Stimulated activated CD4-positive, alpha-beta T cell treated with anti-CD3 and anti-CD28 coated beads, Interleukin-1b, Interleukin-23, amount 100 ng/mL, for 24 hours (primary cell): ENCODE data around the gene PATE2.

Source experiments
- DNase-seq, 4 experiments: peaks; one replicate each; pipeline ENCODE4 v3.0.0-alpha.2; 2020; ENCODE audit warnings: low read depth in 4 of 4, low spot score in 1 of 4

Gene PATE2

DNA sequence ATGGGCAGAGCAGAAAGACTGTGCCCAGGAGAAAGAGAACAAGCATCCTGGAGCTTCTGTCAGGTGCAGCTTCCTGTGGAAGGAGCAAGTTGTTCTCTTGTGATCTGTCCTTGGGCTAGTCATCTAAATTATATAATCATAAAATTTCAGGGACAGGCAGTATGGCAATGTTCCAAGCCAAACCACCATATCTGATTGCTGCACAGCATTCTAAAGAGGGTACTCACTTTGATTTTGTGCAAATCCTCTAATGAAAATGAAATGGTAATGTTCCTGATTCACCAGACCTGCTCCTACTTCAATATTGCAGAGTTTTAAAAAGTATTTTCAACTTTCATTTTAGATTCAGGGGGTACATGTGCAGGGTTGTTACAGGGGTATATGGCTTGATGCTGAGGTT is at the start of gene PATE2:
Gene PATE2, minus strand, starts transcription at position 101 of the 400 bp plus-strand sequence. Its CDS starts 55 bp downstream, at position 46.
- no peak for DNase-seq

- DNase-seq, result no peak
These were observed 29.3 kb upstream of the PATE2 start for GRCh38 chr11:125807909-125808308.

- DNase-seq, result no peak
These were observed 23.8 kb upstream of the PATE2 start for GRCh38 chr11:125802387-125802786.

GRCh38 chr11:125799808-125800207 is 21.2 kb upstream of the PATE2 start:
- DNase-seq, result no peak

- no peak for DNase-seq
These were observed 19.0 kb upstream of the PATE2 start for GRCh38 chr11:125797641-125798040.

GRCh38 chr11:125790825-125791224 is 12.2 kb upstream of the PATE2 start:
- no peak for DNase-seq

- no peak for DNase-seq
These were observed 9.2 kb upstream of the PATE2 start, which contains the start of gene PATE3 for GRCh38 chr11:125787827-125788226. Gene PATE3 (plus strand): TSS chr11:125788127. CDS start chr11:125788152, 25 bp downstream.

DNA sequence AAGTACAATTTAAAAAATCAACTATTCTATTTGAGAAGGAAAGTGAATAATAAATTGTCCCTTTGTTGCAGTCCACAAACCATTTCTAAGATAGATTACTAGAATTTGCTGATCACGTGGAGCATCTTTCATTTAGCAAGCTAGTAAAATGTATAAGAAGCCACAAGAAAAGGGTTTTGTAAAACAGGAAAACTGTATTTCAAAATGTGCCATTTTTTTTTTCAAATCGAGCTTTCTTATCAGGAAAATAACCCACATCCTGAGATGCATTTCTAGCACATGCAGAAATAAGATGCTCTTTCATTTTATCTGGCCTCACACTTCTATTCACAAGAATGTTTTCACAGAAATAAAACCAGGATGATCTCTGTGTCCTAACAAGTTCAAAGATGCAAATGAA is 6.0 kb upstream of the PATE2 start:
- no peak for DNase-seq

- no peak for DNase-seq
These were observed 1.3 kb downstream of the PATE2 start for GRCh38 chr11:125777309-125777708.

- DNase-seq, result no peak
These were observed 5.1 kb downstream of the PATE2 start for GRCh38 chr11:125773516-125773915.

- DNase-seq, result no peak
These were observed 5.7 kb downstream of the PATE2 start for GRCh38 chr11:125772834-125773505.

DNA sequence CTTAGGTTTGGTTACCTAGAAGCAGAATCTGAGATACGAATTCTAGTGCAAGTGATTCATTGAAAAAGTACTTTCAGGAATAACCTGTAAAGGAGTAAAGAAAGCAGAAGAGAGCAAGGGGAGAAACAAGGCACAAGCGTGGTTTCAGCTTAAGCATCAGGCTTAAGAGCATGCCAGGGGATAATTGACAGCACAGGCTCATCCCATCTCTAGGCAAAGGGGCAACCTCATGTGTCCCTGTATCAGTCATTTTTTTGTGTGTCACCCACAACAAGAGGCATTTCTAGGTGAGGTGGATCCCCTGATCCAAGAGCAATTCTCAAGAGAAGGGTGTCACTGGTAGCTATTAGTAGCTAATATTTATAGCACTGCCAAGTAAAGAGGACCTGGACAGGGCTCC is 8.0 kb downstream of the PATE2 start:
- DNase-seq, result no peak

- DNase-seq, result no peak
These were observed 10.1 kb downstream of the PATE2 start for GRCh38 chr11:125768336-125769046.

- no peak for DNase-seq
These were observed 12.4 kb downstream of the PATE2 start for GRCh38 chr11:125766251-125766650.

DNA sequence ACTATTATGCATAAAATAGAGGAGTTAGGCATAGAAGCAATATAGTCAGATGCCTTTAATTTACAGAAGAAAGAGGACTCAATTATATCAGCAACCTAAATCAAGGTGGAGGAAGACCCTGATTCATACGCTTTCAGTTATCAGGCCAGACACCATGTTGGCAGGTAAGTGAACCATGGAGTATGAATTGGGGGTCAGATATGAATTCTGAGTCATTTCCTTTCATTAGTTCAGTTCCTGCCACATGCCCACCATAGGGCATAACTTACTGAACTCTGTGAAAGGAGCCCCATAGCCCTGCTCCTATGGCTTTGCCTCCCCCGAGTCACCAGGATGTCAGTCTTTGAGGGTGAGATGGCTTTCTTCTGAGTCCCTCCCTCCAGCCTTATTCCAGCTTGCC is 15.1 kb downstream of the PATE2 start:
- DNase-seq, result no peak

GRCh38 chr11:125762445-125762844 is 16.2 kb downstream of the PATE2 start:
- no peak for DNase-seq

- no peak for DNase-seq
These were observed 22.6 kb downstream of the PATE2 start for GRCh38 chr11:125756050-125756449.

GRCh38 chr11:125750629-125751028 is 28.0 kb downstream of the PATE2 start:
- DNase-seq, result no peak

DNA sequence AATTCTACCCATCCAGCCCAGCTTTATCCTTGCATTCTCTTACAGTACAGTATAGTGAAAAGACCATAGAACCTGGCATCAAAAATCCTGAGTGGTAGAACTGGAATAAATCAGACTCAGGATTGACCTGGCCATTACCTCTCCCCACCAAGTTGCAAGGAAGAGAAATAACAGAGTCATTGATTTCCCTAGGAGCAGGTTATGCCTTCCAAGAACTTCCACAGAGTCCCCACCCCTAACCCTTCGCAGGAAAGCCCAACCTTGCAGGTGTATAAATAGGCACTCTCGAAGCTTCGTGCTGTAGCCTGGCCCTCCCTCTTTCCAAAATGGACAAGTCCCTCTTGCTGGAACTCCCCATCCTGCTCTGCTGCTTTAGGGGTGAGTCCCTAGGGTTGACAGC is 32.6 kb downstream of the PATE2 start, which contains the start of gene PATE1:
Gene PATE1, plus strand, starts transcription at position 301 of the 400 bp plus-strand sequence. Its CDS starts 26 bp downstream, at position 327.
- DNase-seq, result no peak

- no peak for DNase-seq
These were observed 34.9 kb downstream of the PATE2 start for GRCh38 chr11:125743681-125744080.

DNA sequence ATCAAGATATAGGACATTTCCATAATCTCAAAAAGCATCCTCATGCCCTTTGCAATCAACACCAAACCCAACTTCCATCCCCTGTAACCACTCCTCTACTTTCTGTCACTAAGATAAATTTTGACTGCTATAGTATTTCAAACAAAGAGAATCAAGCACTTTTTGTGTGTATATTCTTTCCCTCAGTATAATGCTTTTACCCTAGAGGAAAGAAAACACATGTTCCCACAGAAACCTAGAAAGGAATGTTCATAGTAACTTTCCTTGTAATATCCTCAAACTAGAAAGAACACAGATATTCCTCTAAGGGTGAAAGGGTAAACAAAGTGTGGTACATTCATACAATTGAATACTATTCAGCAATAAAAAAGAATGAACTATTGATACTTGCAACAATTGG is 38.0 kb downstream of the PATE2 start:
- no peak for DNase-seq

DNA sequence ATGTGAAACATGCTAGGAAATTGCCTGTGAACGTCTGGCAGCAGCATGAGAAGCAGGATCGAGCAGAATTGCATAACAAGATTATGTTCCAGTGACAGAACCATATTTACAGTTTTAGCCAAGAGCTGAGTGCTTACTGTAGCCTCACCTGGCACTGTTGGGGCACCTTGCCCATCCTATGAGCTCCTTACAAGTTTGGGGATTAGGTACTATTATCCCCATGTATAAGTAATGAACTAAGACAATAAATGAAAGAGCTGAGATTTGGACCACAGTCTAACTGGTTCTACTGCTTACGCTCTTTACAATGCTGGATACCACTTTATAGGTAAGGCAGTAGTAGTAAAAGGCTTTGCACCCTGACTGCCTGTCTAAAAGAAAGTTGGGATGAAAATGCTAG is 49.7 kb downstream of the PATE2 start:
- DNase-seq, result no peak
